ENCODE data around the gene SCYGR6. TPM values are rescaled to one million over a fixed set of nuclear protein-coding genes. Genes with fewer than 3 reads are reported as not detected.
"Not testable (repeated sequence)": the region's sequence is repeated elsewhere in the genome, so short reads cannot be mapped to it uniquely, and the experiment has no call there.

SCYGR6 gene
- total and polyA plus RNA-seq, 2 donors (not counting 1 experiment from before 2014, with no cell fraction given) = not detected

GRCh38 chr2:227739351-227739750 is 14.8 kb upstream of the SCYGR6 start:
- Histone ChIP-seq H3K4me2 (replicated peaks; ENCODE audit: low read depth, low read length, poor library complexity, severe bottlenecking) (no peak overlapping the region), H3K27me3 (replicated peaks in 1 of 4; ENCODE audit: control extremely low read depth in 1 of 4, control insufficient read depth in 3 of 4, insufficient read depth in 4 of 4, low read length in 3 of 4) (no peaks in the 10 kb centered on the region), H3K36me3 (replicated peaks in 1 of 2; ENCODE audit: control extremely low read depth in 1 of 2, control insufficient read depth in 1 of 2, extremely low read depth in 1 of 2, insufficient read depth in 2 of 2, low read length in 1 of 2) (no peaks in the 10 kb centered on the region), H2AFZ (ENCODE audit: insufficient read depth, low read depth, low read length, poor library complexity, severe bottlenecking) (no peak overlapping the region), H3K4me1 (ENCODE audit: control insufficient read depth in 2 of 2, insufficient read depth in 2 of 2, low read length in 2 of 2) (no peaks in the 10 kb centered on the region), H4K20me1 (ENCODE audit: control insufficient read depth, insufficient read depth, low read length, poor library complexity, severe bottlenecking) (no peaks in the 10 kb centered on the region), H3K9ac (ENCODE audit: low read length) (no peak overlapping the region), H3K9me3 (ENCODE audit: control extremely low read depth in 1 of 3, control insufficient read depth in 2 of 3, insufficient read depth in 1 of 3, low read length in 2 of 3) (no peaks in the 10 kb centered on the region), H3K79me2 (ENCODE audit: control insufficient read depth, insufficient read depth, low read length) (no peaks in the 10 kb centered on the region), H3K4me3 (ENCODE audit: control extremely low read depth in 1 of 5, extremely low read depth in 1 of 5, insufficient read depth in 1 of 5, low read depth in 2 of 5, low read length in 4 of 5) (no peak overlapping the region), H3K27ac (ENCODE audit: low read length in 2 of 2) (no peak overlapping the region)
- ChIA-PET POLR2A (no interaction called here), CTCF (interaction anchor here (1.4 kb wide), 1 partner anchor 27 kb away, joined by 4 read pairs; no protein-coding TSS in a partner anchor)
- DNase-seq (no peak), ATAC-seq (ENCODE audit: low read depth) (no peak)
- TF ChIP-seq EZH2 (IDR thresholded peaks at IDR 0.05; ENCODE audit: borderline replicate concordance, insufficient read depth, low read depth, low read length, poor library complexity, severe bottlenecking) = no peak
- no peak for TF ChIP-seq CTCF (IDR thresholded peaks at IDR 0.05)
- Mint-ChIP-seq H3K9me3 (ENCODE audit: insufficient read depth) (no peaks in the 10 kb centered on the region), H3K4me1 (no peaks in the 10 kb centered on the region), H3K4me3 (no peak overlapping the region), H3K27ac (no peak overlapping the region), H3K27me3 (peaks cover 4% of the 10 kb centered on the region)
- 97% methylated on average over 9 of the region's 14 CpGs for WGBS (ENCODE audit: insufficient coverage)
- intact Hi-C loops (cut with micrococcal nuclease) = no loop called here

- Histone ChIP-seq H3K9ac (ENCODE audit: low read length) (no peak within 1 kb of the TSS), H2AFZ (ENCODE audit: insufficient read depth, low read depth, low read length, poor library complexity, severe bottlenecking) (no peak within 1 kb of the TSS), H3K79me2 (ENCODE audit: control insufficient read depth, insufficient read depth, low read length) (no peaks in the 10 kb centered on the region), H3K36me3 (replicated peaks in 1 of 2; ENCODE audit: control extremely low read depth in 1 of 2, control insufficient read depth in 1 of 2, extremely low read depth in 1 of 2, insufficient read depth in 2 of 2, low read length in 1 of 2) (no peaks in the 10 kb centered on the region), H3K9me3 (ENCODE audit: control extremely low read depth in 1 of 3, control insufficient read depth in 2 of 3, insufficient read depth in 1 of 3, low read length in 2 of 3) (no peaks in the 10 kb centered on the region), H3K4me2 (replicated peaks; ENCODE audit: low read depth, low read length, poor library complexity, severe bottlenecking) (no peak within 1 kb of the TSS), H3K4me1 (ENCODE audit: control insufficient read depth in 2 of 2, insufficient read depth in 2 of 2, low read length in 2 of 2) (no peaks in the 10 kb centered on the region), H3K4me3 (ENCODE audit: control extremely low read depth in 1 of 5, extremely low read depth in 1 of 5, insufficient read depth in 1 of 5, low read depth in 2 of 5, low read length in 4 of 5) (no peak within 1 kb of the TSS), H3K27me3 (replicated peaks in 1 of 4; ENCODE audit: control extremely low read depth in 1 of 4, control insufficient read depth in 3 of 4, insufficient read depth in 4 of 4, low read length in 3 of 4) (peaks cover 0 to 7% (median 1%) of the 10 kb centered on the region in 4 experiments), H4K20me1 (ENCODE audit: control insufficient read depth, insufficient read depth, low read length, poor library complexity, severe bottlenecking) (no peaks in the 10 kb centered on the region), H3K27ac (ENCODE audit: low read length in 2 of 2) (no peak within 1 kb of the TSS)
- intact Hi-C loops (cut with micrococcal nuclease) = no loop called here
- no peaks in the 10 kb centered on the region for H3K4me1 Mint-ChIP-seq
- ChIA-PET CTCF (no interaction called here), POLR2A (no interaction called here)
- no peak within 1 kb of the TSS for H3K4me3 Mint-ChIP-seq
- TF ChIP-seq EZH2 (IDR thresholded peaks at IDR 0.05; ENCODE audit: borderline replicate concordance, insufficient read depth, low read depth, low read length, poor library complexity, severe bottlenecking) = no peak
- no peak for TF ChIP-seq CTCF (IDR thresholded peaks at IDR 0.05)
- H3K27ac Mint-ChIP-seq = no peak within 1 kb of the TSS
- no peaks in the 10 kb centered on the region for H3K9me3 Mint-ChIP-seq (ENCODE audit: insufficient read depth)
- peaks cover 17% of the 10 kb centered on the region for H3K27me3 Mint-ChIP-seq
- no CpG with 5 or more reads among the region's 5 CpGs for WGBS (ENCODE audit: insufficient coverage)
- no peak for DNase-seq
- ATAC-seq (ENCODE audit: low read depth) = no peak
Measured at GRCh38 chr2:227728035-227728434, 3.5 kb upstream of the SCYGR6 start, which contains the start of gene SCYGR7. TSS of gene SCYGR7 (plus strand) at chr2:227728335. CDS start at chr2:227728335, 0 bp downstream.

- ATAC-seq (ENCODE audit: low read depth); H2AFZ ChIP-seq (ENCODE audit: insufficient read depth, low read depth, low read length, poor library complexity, severe bottlenecking); H3K27ac Mint-ChIP-seq; H3K9me3 ChIP-seq (ENCODE audit: control extremely low read depth in 1 of 3, control insufficient read depth in 2 of 3, insufficient read depth in 1 of 3, low read length in 2 of 3); H3K36me3 ChIP-seq (replicated peaks in 1 of 2; ENCODE audit: control extremely low read depth in 1 of 2, control insufficient read depth in 1 of 2, extremely low read depth in 1 of 2, insufficient read depth in 2 of 2, low read length in 1 of 2); H4K20me1 ChIP-seq (ENCODE audit: control insufficient read depth, insufficient read depth, low read length, poor library complexity, severe bottlenecking); H3K4me1 Mint-ChIP-seq; H3K79me2 ChIP-seq (ENCODE audit: control insufficient read depth, insufficient read depth, low read length); H3K4me3 ChIP-seq (ENCODE audit: control extremely low read depth in 1 of 5, extremely low read depth in 1 of 5, insufficient read depth in 1 of 5, low read depth in 2 of 5, low read length in 4 of 5); H3K4me1 ChIP-seq (ENCODE audit: control insufficient read depth in 2 of 2, insufficient read depth in 2 of 2, low read length in 2 of 2); DNase-seq; intact Hi-C loops (cut with micrococcal nuclease); H3K9me3 Mint-ChIP-seq (ENCODE audit: insufficient read depth); H3K27ac ChIP-seq (ENCODE audit: low read length in 2 of 2); POLR2A ChIA-PET; H3K4me3 Mint-ChIP-seq; H3K27me3 ChIP-seq (replicated peaks in 1 of 4; ENCODE audit: control extremely low read depth in 1 of 4, control insufficient read depth in 3 of 4, insufficient read depth in 4 of 4, low read length in 3 of 4); H3K4me2 ChIP-seq (replicated peaks; ENCODE audit: low read depth, low read length, poor library complexity, severe bottlenecking); CTCF ChIA-PET; H3K9ac ChIP-seq (ENCODE audit: low read length): not testable (repeated sequence)
- H3K27me3 Mint-ChIP-seq = peaks cover 19% of the 10 kb centered on the region
- WGBS (ENCODE audit: insufficient coverage) = 92% methylated on average over 2 of the region's 7 CpGs
Measured at GRCh38 chr2:227722821-227723220, 1.7 kb downstream of the SCYGR6 start.
